HEK293 (cell line): ENCODE measurements around the gene CDC37L1.

Source experiments
- MYNN ChIP-seq: fragments of 450-650 bp; formaldehyde crosslinking; IDR thresholded peaks from 2 replicates; pipeline ENCODE4 v1.5.1; 2016; ENCODE audit warnings: missing biosample characterization, missing genetic modification characterization, borderline replicate concordance
- YY1 ChIP-seq: fragments of 450-650 bp; formaldehyde crosslinking; IDR thresholded peaks from 2 replicates; pipeline ENCODE4 v1.5.1; 2018; ENCODE audit warnings: missing biosample characterization, missing genetic modification characterization
- ZNF416 ChIP-seq: fragments of 450-650 bp; formaldehyde crosslinking; IDR thresholded peaks from 2 replicates; pipeline ENCODE4 v1.5.1; 2016; ENCODE audit warnings: missing biosample characterization, missing genetic modification characterization
- ZNF544 ChIP-seq: fragments of 450-650 bp; formaldehyde crosslinking; IDR thresholded peaks from 2 replicates; pipeline ENCODE4 v1.5.0; 2017; ENCODE audit warnings: missing biosample characterization, missing genetic modification characterization
- ZNF624 ChIP-seq: fragments of 450-650 bp; formaldehyde crosslinking; IDR thresholded peaks from 2 replicates; pipeline ENCODE4 v1.5.1; 2017; ENCODE audit warnings: missing biosample characterization, missing genetic modification characterization
- ZNF707 ChIP-seq: fragments of 450-650 bp; formaldehyde crosslinking; IDR thresholded peaks from 2 replicates; pipeline ENCODE4 v1.5.1; 2016; ENCODE audit warnings: missing biosample characterization, missing genetic modification characterization
- TF ChIP-seq, protein P1 (sequence below): fragments of 450-650 bp; formaldehyde crosslinking; IDR thresholded peaks from 2 replicates; pipeline ENCODE4 v1.5.1; 2016; ENCODE audit warnings: missing biosample characterization, missing genetic modification characterization
- TF ChIP-seq, protein P2 (sequence below): fragments of 450-650 bp; formaldehyde crosslinking; IDR thresholded peaks from 2 replicates; pipeline ENCODE4 v1.5.1; 2017; ENCODE audit warnings: missing biosample characterization, missing genetic modification characterization
- TF ChIP-seq, protein P3 (sequence below): fragments of 450-650 bp; formaldehyde crosslinking; optimal IDR thresholded peaks from 2 replicates; pipeline ENCODE3; 2016; ENCODE audit warnings: missing biosample characterization, mild to moderate bottlenecking, missing genetic modification characterization
- TF ChIP-seq, protein P4 (sequence below): fragments of 450-650 bp; IDR thresholded peaks from 2 replicates; pipeline ENCODE4 v1.5.1; 2018; ENCODE audit warnings: missing biosample characterization, missing genetic modification characterization
- TF ChIP-seq, protein P5 (sequence below): fragments of 450-650 bp; IDR thresholded peaks from 2 replicates; pipeline ENCODE4 v1.5.1; 2018; ENCODE audit warnings: missing biosample characterization, mild to moderate bottlenecking, missing genetic modification characterization

DNA sequence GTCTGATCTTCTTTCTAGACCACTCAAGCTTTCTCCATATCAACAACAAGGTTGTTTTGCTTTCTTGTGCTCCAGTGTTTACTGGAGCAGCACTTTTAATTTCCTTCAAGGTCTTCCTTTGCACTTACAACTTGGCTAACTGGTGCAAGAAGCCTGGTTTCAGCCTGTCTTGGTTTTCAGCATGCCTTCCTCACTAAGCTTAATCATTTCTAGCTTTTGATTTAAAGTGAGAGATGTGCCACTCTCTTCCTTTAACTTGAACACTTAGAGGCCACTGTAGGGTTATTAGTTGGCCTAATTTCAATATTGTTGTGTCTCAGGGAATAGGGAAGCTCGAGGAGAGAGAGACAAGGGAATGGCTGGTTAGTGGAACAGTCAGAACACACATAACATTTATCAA, 48.2 kb downstream of the CDC37L1 start:
- TF ChIP-seq ZNF544 (no peak), ZNF707 (tag by site-specific recombination) (no peak), ZNF416 (tag by site-specific recombination) (no peak), YY1 (tag by site-specific recombination) (no peak), MYNN (tag by site-specific recombination) (no peak), ZNF624 (no peak)
- TF ChIP-seq, protein P1, sequence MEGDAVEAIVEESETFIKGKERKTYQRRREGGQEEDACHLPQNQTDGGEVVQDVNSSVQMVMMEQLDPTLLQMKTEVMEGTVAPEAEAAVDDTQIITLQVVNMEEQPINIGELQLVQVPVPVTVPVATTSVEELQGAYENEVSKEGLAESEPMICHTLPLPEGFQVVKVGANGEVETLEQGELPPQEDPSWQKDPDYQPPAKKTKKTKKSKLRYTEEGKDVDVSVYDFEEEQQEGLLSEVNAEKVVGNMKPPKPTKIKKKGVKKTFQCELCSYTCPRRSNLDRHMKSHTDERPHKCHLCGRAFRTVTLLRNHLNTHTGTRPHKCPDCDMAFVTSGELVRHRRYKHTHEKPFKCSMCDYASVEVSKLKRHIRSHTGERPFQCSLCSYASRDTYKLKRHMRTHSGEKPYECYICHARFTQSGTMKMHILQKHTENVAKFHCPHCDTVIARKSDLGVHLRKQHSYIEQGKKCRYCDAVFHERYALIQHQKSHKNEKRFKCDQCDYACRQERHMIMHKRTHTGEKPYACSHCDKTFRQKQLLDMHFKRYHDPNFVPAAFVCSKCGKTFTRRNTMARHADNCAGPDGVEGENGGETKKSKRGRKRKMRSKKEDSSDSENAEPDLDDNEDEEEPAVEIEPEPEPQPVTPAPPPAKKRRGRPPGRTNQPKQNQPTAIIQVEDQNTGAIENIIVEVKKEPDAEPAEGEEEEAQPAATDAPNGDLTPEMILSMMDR (tag by site-specific recombination), result no peak
- TF ChIP-seq, protein P2, sequence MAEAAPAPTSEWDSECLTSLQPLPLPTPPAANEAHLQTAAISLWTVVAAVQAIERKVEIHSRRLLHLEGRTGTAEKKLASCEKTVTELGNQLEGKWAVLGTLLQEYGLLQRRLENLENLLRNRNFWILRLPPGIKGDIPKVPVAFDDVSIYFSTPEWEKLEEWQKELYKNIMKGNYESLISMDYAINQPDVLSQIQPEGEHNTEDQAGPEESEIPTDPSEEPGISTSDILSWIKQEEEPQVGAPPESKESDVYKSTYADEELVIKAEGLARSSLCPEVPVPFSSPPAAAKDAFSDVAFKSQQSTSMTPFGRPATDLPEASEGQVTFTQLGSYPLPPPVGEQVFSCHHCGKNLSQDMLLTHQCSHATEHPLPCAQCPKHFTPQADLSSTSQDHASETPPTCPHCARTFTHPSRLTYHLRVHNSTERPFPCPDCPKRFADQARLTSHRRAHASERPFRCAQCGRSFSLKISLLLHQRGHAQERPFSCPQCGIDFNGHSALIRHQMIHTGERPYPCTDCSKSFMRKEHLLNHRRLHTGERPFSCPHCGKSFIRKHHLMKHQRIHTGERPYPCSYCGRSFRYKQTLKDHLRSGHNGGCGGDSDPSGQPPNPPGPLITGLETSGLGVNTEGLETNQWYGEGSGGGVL (tag by site-specific recombination), result no peak
- TF ChIP-seq, protein P3, sequence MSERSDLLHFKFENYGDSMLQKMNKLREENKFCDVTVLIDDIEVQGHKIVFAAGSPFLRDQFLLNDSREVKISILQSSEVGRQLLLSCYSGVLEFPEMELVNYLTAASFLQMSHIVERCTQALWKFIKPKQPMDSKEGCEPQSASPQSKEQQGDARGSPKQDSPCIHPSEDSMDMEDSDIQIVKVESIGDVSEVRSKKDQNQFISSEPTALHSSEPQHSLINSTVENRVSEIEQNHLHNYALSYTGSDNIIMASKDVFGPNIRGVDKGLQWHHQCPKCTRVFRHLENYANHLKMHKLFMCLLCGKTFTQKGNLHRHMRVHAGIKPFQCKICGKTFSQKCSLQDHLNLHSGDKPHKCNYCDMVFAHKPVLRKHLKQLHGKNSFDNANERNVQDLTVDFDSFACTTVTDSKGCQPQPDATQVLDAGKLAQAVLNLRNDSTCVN, result no peak
- TF ChIP-seq, protein P4, sequence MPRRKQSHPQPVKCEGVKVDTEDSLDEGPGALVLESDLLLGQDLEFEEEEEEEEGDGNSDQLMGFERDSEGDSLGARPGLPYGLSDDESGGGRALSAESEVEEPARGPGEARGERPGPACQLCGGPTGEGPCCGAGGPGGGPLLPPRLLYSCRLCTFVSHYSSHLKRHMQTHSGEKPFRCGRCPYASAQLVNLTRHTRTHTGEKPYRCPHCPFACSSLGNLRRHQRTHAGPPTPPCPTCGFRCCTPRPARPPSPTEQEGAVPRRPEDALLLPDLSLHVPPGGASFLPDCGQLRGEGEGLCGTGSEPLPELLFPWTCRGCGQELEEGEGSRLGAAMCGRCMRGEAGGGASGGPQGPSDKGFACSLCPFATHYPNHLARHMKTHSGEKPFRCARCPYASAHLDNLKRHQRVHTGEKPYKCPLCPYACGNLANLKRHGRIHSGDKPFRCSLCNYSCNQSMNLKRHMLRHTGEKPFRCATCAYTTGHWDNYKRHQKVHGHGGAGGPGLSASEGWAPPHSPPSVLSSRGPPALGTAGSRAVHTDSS (tag by site-specific recombination), result no peak
- TF ChIP-seq, protein P5, sequence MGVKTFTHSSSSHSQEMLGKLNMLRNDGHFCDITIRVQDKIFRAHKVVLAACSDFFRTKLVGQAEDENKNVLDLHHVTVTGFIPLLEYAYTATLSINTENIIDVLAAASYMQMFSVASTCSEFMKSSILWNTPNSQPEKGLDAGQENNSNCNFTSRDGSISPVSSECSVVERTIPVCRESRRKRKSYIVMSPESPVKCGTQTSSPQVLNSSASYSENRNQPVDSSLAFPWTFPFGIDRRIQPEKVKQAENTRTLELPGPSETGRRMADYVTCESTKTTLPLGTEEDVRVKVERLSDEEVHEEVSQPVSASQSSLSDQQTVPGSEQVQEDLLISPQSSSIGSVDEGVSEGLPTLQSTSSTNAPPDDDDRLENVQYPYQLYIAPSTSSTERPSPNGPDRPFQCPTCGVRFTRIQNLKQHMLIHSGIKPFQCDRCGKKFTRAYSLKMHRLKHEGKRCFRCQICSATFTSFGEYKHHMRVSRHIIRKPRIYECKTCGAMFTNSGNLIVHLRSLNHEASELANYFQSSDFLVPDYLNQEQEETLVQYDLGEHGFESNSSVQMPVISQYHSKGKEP (tag by site-specific recombination), result no peak
